ENCODE results near the gene KCNK5. TPM values are rescaled to one million over a fixed set of nuclear protein-coding genes. Genes with fewer than 3 reads are reported as not detected.

KCNK5 gene
- total RNA-seq, 4 donors from 2014 or later, result 1.0 to 4.8 (median 2.0) TPM

Other genes starting within 250 kb of the KCNK5 start
- under 1 TPM in 1 of 4 donors, not detected in 3; 0.55 TPM for gene GLP1R, start 180.7 kb downstream of the KCNK5 start, total RNA-seq
- gene SAYSD1, start 114.3 kb downstream of the KCNK5 start, total RNA-seq, result 10 to 100 TPM; 10.3 to 34.8 (median 15.9) TPM
- 1 to 10 TPM in 2 of 4 donors, under 1 TPM in 1, not detected in 1; 0.79 to 2.3 (median 1.3) TPM for gene KCNK17, start 84.9 kb upstream of the KCNK5 start, total RNA-seq
- not detected for gene KCNK16, start 93.2 kb upstream of the KCNK5 start, total RNA-seq

All from uterus (tissue), 4 donors.